NCI-H1105 treated with DMSO at 0.1 percent for 48 hours (cell line): ENCODE measurements around the gene LRIG2.
"Not testable (repeated sequence)": the region's sequence is repeated elsewhere in the genome, so short reads cannot be mapped to it uniquely, and the experiment has no call there.

Experiments
- DNase-seq: peaks from one replicate; lab custom pipeline; 2025; lab: John Stamatoyannopoulos, UW

The LRIG2 gene

DNA sequence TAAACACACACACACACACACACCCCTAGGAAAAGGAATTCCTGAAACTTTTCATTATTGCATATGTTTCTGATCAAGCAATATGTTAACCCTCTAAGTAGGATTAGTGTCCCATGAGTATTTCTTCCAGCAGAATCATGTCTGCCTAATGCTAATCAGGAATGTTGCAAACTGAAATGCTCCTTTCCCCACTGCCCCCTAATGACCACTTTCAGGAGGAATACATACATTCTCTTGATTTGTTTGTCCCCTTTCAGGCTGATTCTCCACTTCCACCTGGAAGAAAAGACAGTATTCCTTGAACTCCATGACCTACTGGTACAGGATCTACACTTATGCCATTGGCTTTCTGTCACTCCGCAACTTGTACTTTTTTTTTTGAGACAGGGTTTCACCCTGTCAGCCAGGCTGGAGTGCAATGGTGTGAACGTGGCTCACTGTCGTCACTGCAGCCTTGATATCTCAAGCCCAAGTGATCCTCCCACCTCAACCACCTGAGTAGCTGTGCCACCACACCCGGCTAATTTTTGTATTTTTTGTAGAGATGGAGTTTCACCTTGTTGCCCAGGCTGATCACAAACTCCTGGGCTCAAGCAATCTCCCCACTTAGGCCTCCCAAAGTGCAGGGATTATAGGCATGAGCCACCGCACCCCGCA is 56.7 kb downstream of the LRIG2 start:
- DNase-seq, result no peak

DNA sequence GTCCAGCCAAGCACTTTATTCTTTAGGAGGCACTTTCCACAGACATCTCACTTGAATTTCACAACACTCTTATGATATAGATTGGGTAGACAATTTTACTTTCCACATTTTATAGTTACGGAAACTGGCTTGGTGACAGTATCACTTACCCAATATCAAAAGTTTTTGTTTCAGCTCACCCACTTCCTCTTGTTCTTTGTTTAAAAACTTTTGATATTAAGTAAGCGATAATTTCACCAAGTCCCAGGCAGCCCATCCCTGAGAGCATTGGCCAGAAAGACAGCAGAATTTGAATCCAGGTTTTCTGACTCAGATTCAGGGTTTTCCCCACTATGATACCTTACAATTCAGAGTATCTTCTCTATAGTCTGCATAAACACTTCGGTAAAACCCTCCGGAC is 60.0 kb downstream of the LRIG2 start:
- DNase-seq, result no peak

- DNase-seq, result no peak
Observed at GRCh38 chr1:113133759-113134158, 60.8 kb downstream of the LRIG2 start.

DNA sequence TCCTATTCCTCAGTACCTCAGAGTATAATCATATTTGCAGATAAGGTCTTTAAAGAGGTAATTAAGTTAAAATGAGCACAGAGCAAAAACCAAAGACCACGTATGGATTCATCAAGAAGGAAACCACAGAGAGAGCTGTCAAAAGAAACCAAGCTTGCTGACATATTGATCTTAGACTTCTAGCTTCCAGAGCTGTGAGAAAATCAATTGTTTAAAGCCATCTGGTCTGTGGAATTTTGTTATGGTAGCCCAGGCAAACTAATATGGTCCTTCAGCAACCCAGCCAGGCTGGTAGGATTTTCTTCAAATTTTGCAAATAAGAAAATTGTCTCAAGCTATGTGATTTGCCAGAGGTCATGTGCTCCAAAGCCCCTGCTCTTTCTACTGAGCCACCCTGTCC is 62.5 kb downstream of the LRIG2 start:
- DNase-seq, result no peak

- no peak for DNase-seq
Observed at GRCh38 chr1:113136476-113136875, 63.5 kb downstream of the LRIG2 start.

DNA sequence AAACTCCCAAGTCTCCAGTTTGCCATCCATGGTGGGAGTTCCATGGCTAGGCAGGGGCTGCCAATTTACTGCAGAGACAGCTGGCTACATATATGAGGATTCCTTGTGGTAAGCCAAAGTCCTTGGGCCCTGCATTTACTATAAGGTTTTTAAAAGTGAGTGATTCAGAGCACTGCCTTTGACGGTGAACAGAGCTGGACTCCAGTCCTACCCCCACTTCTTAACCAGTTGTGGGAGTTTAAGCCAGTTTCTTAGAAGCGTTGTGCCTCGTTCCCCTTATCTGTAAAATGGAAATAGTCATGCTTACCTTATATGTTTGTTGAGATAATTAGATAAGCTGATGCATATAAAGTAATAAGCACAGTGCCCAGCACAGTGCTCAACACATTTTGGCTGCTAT is 64.6 kb downstream of the LRIG2 start:
- no peak for DNase-seq

- DNase-seq, result no peak
Observed at GRCh38 chr1:113138778-113139177, 65.8 kb downstream of the LRIG2 start.

GRCh38 chr1:113140176-113140575 is 67.2 kb downstream of the LRIG2 start:
- DNase-seq, result no peak

GRCh38 chr1:113140588-113141446 is 67.8 kb downstream of the LRIG2 start:
- DNase-seq, result peak; percentile 65

GRCh38 chr1:113141650-113142473 is 68.9 kb downstream of the LRIG2 start:
- DNase-seq, result no peak

DNA sequence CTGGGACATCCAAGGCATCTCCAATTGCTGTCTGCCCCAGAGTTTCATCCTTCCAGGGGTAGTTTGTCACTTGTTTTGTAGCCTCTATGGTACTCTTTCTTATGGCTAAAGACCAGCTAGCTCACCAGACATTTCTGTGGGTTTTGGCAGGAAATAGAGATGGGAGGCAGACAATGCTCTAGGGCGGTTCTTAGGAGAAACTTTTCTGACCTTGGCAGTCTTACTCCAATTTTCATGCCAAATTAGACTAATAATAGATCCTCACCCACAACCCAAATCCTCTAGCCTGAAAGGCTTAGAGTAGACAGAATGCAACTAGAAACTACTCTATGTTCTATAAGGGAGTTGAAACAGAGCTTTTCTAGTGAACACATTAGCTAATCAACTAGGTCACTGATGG is 69.8 kb downstream of the LRIG2 start:
- no peak for DNase-seq

DNA sequence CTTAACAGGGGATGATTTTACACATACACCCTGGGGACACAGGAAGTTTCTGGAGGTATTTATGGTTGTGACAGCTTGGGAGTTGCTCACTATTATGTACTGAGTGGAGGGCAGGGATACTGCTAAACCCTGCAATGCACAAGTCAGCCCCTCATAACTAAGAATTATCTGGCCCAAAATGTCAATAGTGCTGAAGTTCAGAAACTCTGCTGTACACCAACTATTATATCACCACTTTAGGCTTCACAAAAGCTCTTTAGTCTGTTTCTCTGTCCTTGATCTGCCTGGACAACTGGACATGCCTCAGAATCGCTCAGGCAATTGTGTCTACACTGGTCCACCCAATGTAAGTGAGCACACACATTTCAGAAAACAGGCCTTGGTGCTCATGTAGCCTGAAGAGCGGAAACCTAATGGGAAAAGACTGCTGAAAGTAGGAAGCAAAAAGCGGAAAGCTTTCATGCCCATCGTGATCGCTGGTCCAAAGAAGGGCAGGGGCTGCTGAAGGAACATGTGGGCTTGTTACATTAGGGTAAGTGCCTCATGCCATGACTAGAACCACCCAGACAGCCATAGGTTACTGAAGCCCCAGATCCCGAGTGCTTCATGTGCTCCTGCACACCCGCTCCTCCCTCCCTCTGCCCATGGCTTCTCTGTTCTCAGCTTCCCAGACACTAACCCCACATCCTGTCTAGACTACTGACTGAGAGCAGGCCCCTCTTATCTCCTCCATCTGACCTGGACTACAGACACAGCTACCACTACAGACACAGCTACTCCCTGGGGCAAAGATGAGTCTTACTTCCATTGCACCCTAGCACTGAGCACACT is 73.5 kb downstream of the LRIG2 start:
- DNase-seq, result no peak

DNA sequence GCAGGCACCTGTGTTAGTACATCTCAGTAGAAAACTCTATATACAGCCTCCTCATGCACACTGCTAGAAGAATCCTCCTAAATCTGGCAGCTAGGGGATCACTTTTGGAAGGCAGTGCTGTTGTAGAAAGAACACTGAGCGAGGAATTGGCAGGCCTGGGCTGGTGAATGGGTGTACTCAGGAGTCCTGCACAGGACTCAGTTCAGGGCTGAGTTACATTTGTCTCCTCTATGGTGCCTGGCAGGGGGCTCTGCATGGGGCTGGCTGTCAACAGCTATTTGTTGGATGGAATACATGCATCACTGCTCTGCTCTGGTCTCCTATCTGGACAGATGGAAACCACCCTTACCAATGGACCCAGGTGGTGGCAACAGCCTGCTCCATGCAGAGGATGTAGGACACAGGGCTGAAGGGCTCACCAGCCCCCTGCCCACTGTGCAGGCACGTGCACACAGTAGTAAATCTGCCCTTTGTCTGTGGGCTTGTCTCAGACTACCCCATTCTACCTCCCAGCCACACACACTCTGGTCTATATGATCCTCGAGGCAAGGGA is 74.2 kb downstream of the LRIG2 start:
- DNase-seq, result no peak

- DNase-seq, result no peak
Observed at GRCh38 chr1:113147826-113148225, 74.8 kb downstream of the LRIG2 start.

GRCh38 chr1:113150494-113150893 is 77.5 kb downstream of the LRIG2 start:
- not testable (repeated sequence) for DNase-seq

GRCh38 chr1:113153116-113153803 is 80.3 kb downstream of the LRIG2 start:
- DNase-seq, result peak; percentile 35

- DNase-seq, result no peak
Observed at GRCh38 chr1:113156368-113156767, 83.4 kb downstream of the LRIG2 start.

GRCh38 chr1:113158743-113159142 is 85.7 kb downstream of the LRIG2 start:
- DNase-seq, result not testable (repeated sequence)

DNA sequence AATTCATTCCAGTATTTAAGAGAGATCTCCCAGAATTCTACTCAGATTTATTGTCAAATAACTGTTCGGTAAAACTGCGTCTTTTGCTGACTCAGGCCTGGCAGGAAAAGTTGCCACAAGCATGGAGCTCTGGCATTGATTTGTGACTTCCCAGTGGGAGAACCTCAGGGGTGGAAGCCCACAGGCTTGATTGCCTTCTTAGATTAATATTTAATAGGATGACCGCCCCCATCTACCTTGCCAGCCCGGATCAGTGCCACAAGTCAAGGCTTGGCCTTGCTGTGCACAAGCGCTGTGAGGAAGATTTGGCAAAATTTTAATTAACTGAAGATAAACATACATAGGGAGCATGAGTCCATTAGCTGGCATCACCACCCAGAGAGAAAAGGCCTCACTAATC is 93.5 kb downstream of the LRIG2 start:
- no peak for DNase-seq

DNA sequence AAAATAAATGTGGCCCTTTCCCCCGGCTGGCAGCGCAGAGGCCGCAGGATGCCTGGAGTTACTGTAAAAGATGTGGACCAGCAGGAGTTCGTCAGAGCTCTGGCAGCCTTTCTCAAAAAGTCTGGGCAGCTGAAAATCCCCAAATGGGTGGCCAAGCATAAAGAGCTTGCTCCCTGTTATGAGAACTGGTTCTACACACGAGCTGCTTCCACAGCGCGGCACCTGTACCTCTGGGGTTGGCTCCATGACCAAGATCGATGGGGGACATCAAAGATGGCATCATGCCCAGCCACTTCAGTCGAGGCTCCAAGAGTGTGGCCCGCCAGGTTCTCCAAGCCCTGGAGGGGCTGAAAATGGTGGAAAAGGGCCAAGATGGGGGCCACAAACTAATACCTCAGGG is 95.9 kb downstream of the LRIG2 start:
- DNase-seq, result no peak

DNA sequence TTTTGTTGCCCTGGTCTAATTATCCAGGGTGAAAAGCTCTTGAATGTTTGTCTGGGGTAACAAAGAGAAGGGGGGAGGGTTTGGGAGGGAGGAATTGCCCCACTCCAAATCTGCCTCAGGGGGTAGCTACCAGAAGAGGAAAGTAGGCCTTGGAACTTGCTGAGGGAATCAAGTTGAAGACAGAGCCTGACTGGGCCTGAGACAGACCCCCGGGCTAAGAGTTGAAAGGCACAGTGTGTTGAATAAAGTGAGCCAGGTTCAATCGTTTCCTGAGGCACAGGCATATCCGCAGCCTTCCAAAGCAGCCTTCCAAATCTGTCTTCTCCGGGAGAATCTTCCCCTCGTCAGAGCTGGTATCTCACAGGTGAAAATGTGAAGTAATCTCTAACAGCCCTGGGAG is 96.6 kb downstream of the LRIG2 start:
- DNase-seq, result no peak
